Fibroblast of pulmonary artery (primary cell): Measurements from ENCODE around the gene PPOX.

Experiments used
- DNase-seq: peaks from one replicate; pipeline ENCODE4 v3.0.0-alpha.2; 2010; ENCODE audit warnings: low read depth
- H3K4me3 ChIP-seq: replicated peaks from 2 replicates; pipeline ENCODE4 v1.5.1; 2011; ENCODE audit warnings: low read depth, mild to moderate bottlenecking, control low read depth, low read length, moderate library complexity
- CTCF ChIP-seq: IDR thresholded peaks from 2 replicates; pipeline ENCODE4 v1.5.1; 2011; ENCODE audit warnings: mild to moderate bottlenecking, control low read depth, low read length, inconsistent platforms; ENCODE audit errors: missing control alignments

The PPOX gene

GRCh38 chr1:161137881-161138280, 28.3 kb upstream of the PPOX start:
- no peak overlapping the region for H3K4me3 ChIP-seq
- TF ChIP-seq CTCF, result no peak
- DNase-seq, result no peak

GRCh38 chr1:161138431-161138830, 27.8 kb upstream of the PPOX start:
- no peak for DNase-seq
- no peak for TF ChIP-seq CTCF
- H3K4me3 ChIP-seq, result no peak overlapping the region

- peak; percentile 56 for TF ChIP-seq CTCF
- H3K4me3 ChIP-seq, result no peak overlapping the region
- DNase-seq, result peak; percentile 74
Measured at GRCh38 chr1:161139766-161140165, 26.5 kb upstream of the PPOX start.

- no peak for DNase-seq
- no peak overlapping the region for H3K4me3 ChIP-seq
- TF ChIP-seq CTCF, result no peak
Measured at GRCh38 chr1:161140755-161141400, 25.3 kb upstream of the PPOX start.

GRCh38 chr1:161145832-161146231, 20.4 kb upstream of the PPOX start:
- no peak for TF ChIP-seq CTCF
- no peak for DNase-seq
- no peak overlapping the region for H3K4me3 ChIP-seq

GRCh38 chr1:161153176-161153575, 13.1 kb upstream of the PPOX start:
- DNase-seq, result no peak
- TF ChIP-seq CTCF, result no peak
- H3K4me3 ChIP-seq, result peak overlapping the region; percentile 99

GRCh38 chr1:161153682-161154337, 12.4 kb upstream of the PPOX start, which contains the start of gene UFC1:
Gene UFC1, plus strand, starts transcription at chr1:161153978. Its CDS starts 20 bp downstream, at chr1:161153998.
- peak within 1 kb of the TSS; percentile 99 for H3K4me3 ChIP-seq
- peak; percentile 94 for DNase-seq
- TF ChIP-seq CTCF, result no peak
